NCI-H748 (cell line): ENCODE results near the gene ATP13A3.

ENCODE experiments used
- DNase-seq: peaks from one replicate; lab custom pipeline; 2025; ENCODE audit not compliant: unreplicated experiment; lab: John Stamatoyannopoulos, UW

The ATP13A3 gene

GRCh38 chr3:194396539-194396858, 90.3 kb downstream of the ATP13A3 start:
- DNase-seq, result no peak

- no peak for DNase-seq
Measured at GRCh38 chr3:194395778-194396538, 90.8 kb downstream of the ATP13A3 start.

- peak; percentile 58 for DNase-seq
Measured at GRCh38 chr3:194395212-194395611, 91.6 kb downstream of the ATP13A3 start.

GRCh38 chr3:194392576-194392975, 94.2 kb downstream of the ATP13A3 start:
- no peak for DNase-seq

- no peak for DNase-seq
Measured at GRCh38 chr3:194390835-194391234, 96.0 kb downstream of the ATP13A3 start.

GRCh38 chr3:194389269-194389668, 97.5 kb downstream of the ATP13A3 start:
- DNase-seq, result peak; percentile 57

- DNase-seq, result no peak
Measured at GRCh38 chr3:194387926-194388418, 98.8 kb downstream of the ATP13A3 start.

GRCh38 chr3:194387276-194387675, 99.5 kb downstream of the ATP13A3 start:
- no peak for DNase-seq

- DNase-seq, result peak; percentile 45
Measured at GRCh38 chr3:194386648-194387047, 100.2 kb downstream of the ATP13A3 start.

- no peak for DNase-seq
Measured at GRCh38 chr3:194386066-194386465, 100.7 kb downstream of the ATP13A3 start.

GRCh38 chr3:194384569-194385001, 102.2 kb downstream of the ATP13A3 start:
- DNase-seq, result no peak

- DNase-seq, result no peak
Measured at GRCh38 chr3:194384156-194384555, 102.6 kb downstream of the ATP13A3 start.

GRCh38 chr3:194383276-194383940, 103.4 kb downstream of the ATP13A3 start:
- DNase-seq, result no peak

- DNase-seq, result no peak
Measured at GRCh38 chr3:194382892-194383223, 103.9 kb downstream of the ATP13A3 start.

GRCh38 chr3:194382196-194382891, 104.5 kb downstream of the ATP13A3 start:
- DNase-seq, result no peak

- DNase-seq, result no peak
Measured at GRCh38 chr3:194381460-194381875, 105.3 kb downstream of the ATP13A3 start.

- DNase-seq, result peak; percentile 10
Measured at GRCh38 chr3:194380326-194380725, 106.5 kb downstream of the ATP13A3 start.

GRCh38 chr3:194379651-194380050, 107.2 kb downstream of the ATP13A3 start:
- DNase-seq, result peak; percentile 58

GRCh38 chr3:194379231-194379630, 107.6 kb downstream of the ATP13A3 start:
- no peak for DNase-seq

GRCh38 chr3:194377708-194378107, 109.1 kb downstream of the ATP13A3 start:
- no peak for DNase-seq

GRCh38 chr3:194376241-194376560, 110.6 kb downstream of the ATP13A3 start:
- peak; percentile 3 for DNase-seq
